Activated naive CD4-positive, alpha-beta T cell treated with anti-CD3 and anti-CD28 coated beads, Interleukin-2, amount 50 U/mL, for 72 hours (primary cell): ENCODE results near the gene TRIM8. TPM values are rescaled to one million over a fixed set of nuclear protein-coding genes. Genes with fewer than 3 reads are reported as not detected.

ENCODE experiments used
- ATAC-seq, 2 donors: fragments of 150-1000 bp; cut with Tn5 transposase; 2 replicates each; pipeline ENCODE4 v1.10.0; 2021; ENCODE audit warnings: mild to moderate bottlenecking in 2 of 2, moderate library complexity in 2 of 2
- DNase-seq, 2 donors: peaks; one replicate each; pipeline ENCODE4 v3.0.0; 2021 to 2022; ENCODE audit warnings: low spot score in 2 of 2
- H3K27ac Mint-ChIP-seq, 2 donors: one replicate each; pipeline ENCODE4 v1.8.0; 2022; ENCODE audit warnings: mild to moderate bottlenecking in 2 of 2, mixed read lengths in 2 of 2
- H3K36me3 Mint-ChIP-seq, 2 donors: one replicate each; pipeline ENCODE4 v1.8.0; 2022; ENCODE audit warnings: mixed read lengths in 2 of 2
- H3K9me3 Mint-ChIP-seq, 2 donors: one replicate each; pipeline ENCODE4 v1.8.0; 2022; ENCODE audit warnings: mixed read lengths in 2 of 2
- total RNA-seq, 2 donors: library from RNA; stranded (reverse); gene quantifications; one replicate each; pipeline ENCODE4 v1.2.3, GENCODE V29; 2022

TRIM8 gene
- total RNA-seq, 2 donors from 2014 or later: 22.9 to 47.3 TPM

- H3K36me3 Mint-ChIP-seq: no peaks in the 10 kb centered on the region
- DNase-seq (no peak), ATAC-seq (no peak)
- peak overlapping the region in 1 of 2 donors; percentile 33 for H3K27ac Mint-ChIP-seq
- H3K9me3 Mint-ChIP-seq: no peaks in the 10 kb centered on the region
Measured at GRCh38 chr10:102626026-102626685, 18.1 kb upstream of the TRIM8 start.

- H3K9me3 Mint-ChIP-seq: no peaks in the 10 kb centered on the region
- no peak for DNase-seq
- ATAC-seq: no peak
- H3K27ac Mint-ChIP-seq: peak overlapping the region in 1 of 2 donors; percentile 85
- no peaks in the 10 kb centered on the region for H3K36me3 Mint-ChIP-seq
Measured at GRCh38 chr10:102627291-102627735, 17.0 kb upstream of the TRIM8 start.

GRCh38 chr10:102627736-102628293 lies 16.5 kb upstream of the TRIM8 start:
- Mint-ChIP-seq H3K9me3 (no peaks in the 10 kb centered on the region), H3K27ac (peak overlapping the region in 1 of 2 donors; percentile 85), H3K36me3 (no peaks in the 10 kb centered on the region)
- ATAC-seq (no peak), DNase-seq (no peak)

- ATAC-seq (no peak), DNase-seq (no peak)
- peak overlapping the region in 1 of 2 donors; percentile 50 for H3K27ac Mint-ChIP-seq
- H3K36me3 Mint-ChIP-seq: no peaks in the 10 kb centered on the region
- no peaks in the 10 kb centered on the region for H3K9me3 Mint-ChIP-seq
Measured at GRCh38 chr10:102628451-102628911, 15.8 kb upstream of the TRIM8 start.

- Mint-ChIP-seq H3K9me3 (no peaks in the 10 kb centered on the region), H3K27ac (peak overlapping the region; percentile 28 to 73), H3K36me3 (no peaks in the 10 kb centered on the region)
- no peak for ATAC-seq
- no peak for DNase-seq
Measured at GRCh38 chr10:102629661-102630614, 14.3 kb upstream of the TRIM8 start.

GRCh38 chr10:102630663-102631062 lies 13.6 kb upstream of the TRIM8 start:
- Mint-ChIP-seq H3K9me3 (no peaks in the 10 kb centered on the region), H3K36me3 (no peaks in the 10 kb centered on the region), H3K27ac (peak overlapping the region; percentile 28 to 73)
- ATAC-seq (no peak), DNase-seq (no peak)

- H3K36me3 Mint-ChIP-seq: no peaks in the 10 kb centered on the region
- peak overlapping the region; percentile 46 to 77 for H3K27ac Mint-ChIP-seq
- no peaks in the 10 kb centered on the region for H3K9me3 Mint-ChIP-seq
- DNase-seq (no peak), ATAC-seq (no peak)
Measured at GRCh38 chr10:102631525-102632393, 12.5 kb upstream of the TRIM8 start.

GRCh38 chr10:102632394-102633111 lies 11.7 kb upstream of the TRIM8 start:
- H3K9me3 Mint-ChIP-seq: no peaks in the 10 kb centered on the region
- H3K27ac Mint-ChIP-seq: peak overlapping the region; percentile 46 to 77
- H3K36me3 Mint-ChIP-seq: no peaks in the 10 kb centered on the region
- DNase-seq (no peak), ATAC-seq (peak in 1 of 2 donors; percentile 45)

GRCh38 chr10:102633287-102633686 lies 11.0 kb upstream of the TRIM8 start:
- ATAC-seq (peak; percentile 48 to 76), DNase-seq (no peak)
- Mint-ChIP-seq H3K36me3 (no peaks in the 10 kb centered on the region), H3K9me3 (no peaks in the 10 kb centered on the region), H3K27ac (peak overlapping the region; percentile 80 to 92)

GRCh38 chr10:102633848-102634247 lies 10.4 kb upstream of the TRIM8 start:
- peak overlapping the region; percentile 80 to 92 for H3K27ac Mint-ChIP-seq
- H3K9me3 Mint-ChIP-seq: no peaks in the 10 kb centered on the region
- H3K36me3 Mint-ChIP-seq: no peaks in the 10 kb centered on the region
- DNase-seq (no peak), ATAC-seq (no peak)

- Mint-ChIP-seq H3K36me3 (no peaks in the 10 kb centered on the region), H3K9me3 (no peaks in the 10 kb centered on the region), H3K27ac (peak overlapping the region; percentile 22 to 80)
- DNase-seq (no peak), ATAC-seq (no peak)
Measured at GRCh38 chr10:102634686-102635085, 9.6 kb upstream of the TRIM8 start.

- Mint-ChIP-seq H3K36me3 (no peaks in the 10 kb centered on the region), H3K27ac (no peak overlapping the region), H3K9me3 (no peaks in the 10 kb centered on the region)
- ATAC-seq (peak; percentile 17 to 49), DNase-seq (no peak)
Measured at GRCh38 chr10:102635377-102635776, 8.9 kb upstream of the TRIM8 start.

GRCh38 chr10:102639537-102639936 lies 4.7 kb upstream of the TRIM8 start:
- ATAC-seq (no peak), DNase-seq (no peak)
- Mint-ChIP-seq H3K27ac (no peak overlapping the region), H3K9me3 (no peaks in the 10 kb centered on the region), H3K36me3 (no peaks in the 10 kb centered on the region)

GRCh38 chr10:102641402-102641801 lies 2.9 kb upstream of the TRIM8 start:
- DNase-seq (no peak), ATAC-seq (no peak)
- Mint-ChIP-seq H3K9me3 (no peaks in the 10 kb centered on the region), H3K27ac (peak overlapping the region; percentile 86 to 93), H3K36me3 (peaks cover 9 to 18% of the 10 kb centered on the region in 2 donors)

- no peaks in the 10 kb centered on the region for H3K9me3 Mint-ChIP-seq
- ATAC-seq (peak; percentile 72 to 73), DNase-seq (peak; percentile 92 to 97)
- H3K36me3 Mint-ChIP-seq: peaks cover 9 to 23% of the 10 kb centered on the region in 2 donors
- H3K27ac Mint-ChIP-seq: peak overlapping the region; percentile 86 to 93
Measured at GRCh38 chr10:102641880-102642735, 2.2 kb upstream of the TRIM8 start.
